ENCODE measurements around the gene C1QL1. TPM values are rescaled to one million over a fixed set of nuclear protein-coding genes. Genes with fewer than 3 reads are reported as not detected.

Gene C1QL1
- total and polyA plus RNA-seq, 2 donors (not counting 3 experiments of a cell fraction or from before 2014, with no cell fraction given), result 0.35 to 0.72 TPM

DNA sequence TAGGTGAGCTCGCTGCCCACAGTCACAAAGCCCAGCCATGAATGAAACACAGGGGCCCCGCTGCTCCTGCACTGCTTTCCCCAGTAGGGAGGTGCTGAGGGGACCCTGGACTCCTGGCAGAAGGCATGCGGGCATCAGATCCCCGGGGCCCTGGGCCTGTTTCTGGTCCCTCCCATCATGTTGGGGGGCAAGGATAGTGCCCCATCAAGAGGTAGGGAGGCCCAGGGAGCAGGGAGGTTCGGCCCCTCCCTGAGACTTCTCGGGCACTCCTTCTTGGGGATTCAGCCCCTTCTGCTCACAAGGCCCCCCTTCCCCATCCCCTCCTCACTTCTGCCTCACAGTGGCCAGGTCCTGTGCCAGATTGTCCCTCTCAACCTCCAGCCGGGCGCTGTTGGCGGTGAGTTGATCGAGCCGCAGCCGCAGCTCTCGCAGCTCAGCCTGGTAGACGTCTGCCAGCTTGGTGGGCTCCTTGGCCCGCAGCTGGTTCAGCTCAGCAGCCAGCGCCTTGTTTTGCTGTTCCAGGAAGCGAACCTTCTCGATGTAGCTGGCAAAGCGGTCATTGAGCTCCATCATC is 53.3 kb downstream of the C1QL1 start:
- Histone ChIP-seq H3K4me3 (replicated peaks in 1 of 3; ENCODE audit: insufficient read depth in 1 of 3, low read depth in 1 of 3, low read length in 3 of 3) (no peak overlapping the region), H3K79me2 (ENCODE audit: control insufficient read depth, insufficient read depth, low read length) (no peaks in the 10 kb centered on the region), H3K4me1 (ENCODE audit: control insufficient read depth, extremely low read depth, insufficient read depth, low read length) (peaks cover 12% of the 10 kb centered on the region), H3K9me3 (replicated peaks; ENCODE audit: control insufficient read depth, insufficient read depth, low read length) (no peaks in the 10 kb centered on the region), H3K27ac (ENCODE audit: insufficient read depth, low read depth, low read length) (no peak overlapping the region), H4K20me1 (replicated peaks; ENCODE audit: control insufficient read depth, extremely low read depth, insufficient read depth, low read length) (no peaks in the 10 kb centered on the region), H3K27me3 (ENCODE audit: control insufficient read depth in 2 of 2, insufficient read depth in 2 of 2, low read length in 2 of 2) (no peaks in the 10 kb centered on the region), H3K9me1 (replicated peaks; ENCODE audit: control insufficient read depth, extremely low read depth, insufficient read depth, low read length) (no peaks in the 10 kb centered on the region), H2AFZ (ENCODE audit: low read depth, low read length) (no peak overlapping the region), H3K4me2 (ENCODE audit: insufficient read depth, low read length) (no peak overlapping the region), H3K9ac (replicated peaks; ENCODE audit: extremely low read depth, insufficient read depth, low read length) (no peak overlapping the region), H3K36me3 (ENCODE audit: control insufficient read depth in 2 of 2, extremely low read depth in 1 of 2, insufficient read depth in 2 of 2, low read length in 2 of 2) (no peaks in the 10 kb centered on the region)
- dilution Hi-C loops (cut with MboI; ENCODE audit: extremely low pct_ligation_motif_present, low sequenced_read_pairs), result no loop called here
- ChIA-PET POLR2A (interaction anchor here (0.5 kb wide), 1 partner anchor 336 kb away, joined by 8 read pairs; no protein-coding TSS in a partner anchor), CTCF (interaction anchor here (1.0 to 9.9 kb wide), 4 partner anchors 10 to 221 kb away, joined by 4 to 331 read pairs (median 50); partner anchors contain the start of genes ACBD4 and EFTUD2)
- intact Hi-C loops (cut with micrococcal nuclease), result no loop called here
- BruUV-seq (replicated peaks), result no TSS peak
- DNase-seq (ENCODE audit: low read depth, low spot score) (no peak), FAIRE-seq (no peak)
- no peak for TF ChIP-seq GATA2 (IDR thresholded peaks at IDR 0.05; ENCODE audit: insufficient read depth, insufficient read length, low read depth, low read length)
- no peak for TF ChIP-seq FOS (IDR thresholded peaks at IDR 0.05; ENCODE audit: borderline replicate concordance, insufficient read depth, low read length)
- TF ChIP-seq MYC (IDR thresholded peaks at IDR 0.05; ENCODE audit: low read depth, low read length), result no peak
- TF ChIP-seq, protein P1, sequence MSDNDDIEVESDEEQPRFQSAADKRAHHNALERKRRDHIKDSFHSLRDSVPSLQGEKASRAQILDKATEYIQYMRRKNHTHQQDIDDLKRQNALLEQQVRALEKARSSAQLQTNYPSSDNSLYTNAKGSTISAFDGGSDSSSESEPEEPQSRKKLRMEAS (IDR thresholded peaks at IDR 0.05; ENCODE audit: insufficient read depth, insufficient read length), result no peak
- TF ChIP-seq, protein P2, sequence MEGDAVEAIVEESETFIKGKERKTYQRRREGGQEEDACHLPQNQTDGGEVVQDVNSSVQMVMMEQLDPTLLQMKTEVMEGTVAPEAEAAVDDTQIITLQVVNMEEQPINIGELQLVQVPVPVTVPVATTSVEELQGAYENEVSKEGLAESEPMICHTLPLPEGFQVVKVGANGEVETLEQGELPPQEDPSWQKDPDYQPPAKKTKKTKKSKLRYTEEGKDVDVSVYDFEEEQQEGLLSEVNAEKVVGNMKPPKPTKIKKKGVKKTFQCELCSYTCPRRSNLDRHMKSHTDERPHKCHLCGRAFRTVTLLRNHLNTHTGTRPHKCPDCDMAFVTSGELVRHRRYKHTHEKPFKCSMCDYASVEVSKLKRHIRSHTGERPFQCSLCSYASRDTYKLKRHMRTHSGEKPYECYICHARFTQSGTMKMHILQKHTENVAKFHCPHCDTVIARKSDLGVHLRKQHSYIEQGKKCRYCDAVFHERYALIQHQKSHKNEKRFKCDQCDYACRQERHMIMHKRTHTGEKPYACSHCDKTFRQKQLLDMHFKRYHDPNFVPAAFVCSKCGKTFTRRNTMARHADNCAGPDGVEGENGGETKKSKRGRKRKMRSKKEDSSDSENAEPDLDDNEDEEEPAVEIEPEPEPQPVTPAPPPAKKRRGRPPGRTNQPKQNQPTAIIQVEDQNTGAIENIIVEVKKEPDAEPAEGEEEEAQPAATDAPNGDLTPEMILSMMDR (IDR thresholded peaks at IDR 0.05; ENCODE audit: extremely low read depth in 1 of 2, insufficient read depth in 1 of 2, low read depth in 1 of 2, low read length in 2 of 2), result no peak
- TF ChIP-seq POLR2AphosphoS5 (IDR thresholded peaks at IDR 0.05; ENCODE audit: insufficient read depth, low read depth, low read length), result no peak
- TF ChIP-seq POLR2A (IDR thresholded peaks at IDR 0.05; ENCODE audit: low read depth, low read length), result no peak
- TF ChIP-seq JUN (IDR thresholded peaks at IDR 0.05; ENCODE audit: borderline replicate concordance, insufficient read depth, insufficient read length, low read depth), result no peak
- no peak for TF ChIP-seq EZH2 (IDR thresholded peaks at IDR 0.05; ENCODE audit: borderline replicate concordance, low read depth, low read length, severe bottlenecking)
